HEK293T (cell line): Measurements from ENCODE around the gene CARM1.

ENCODE experiments used
- CTBP1 ChIP-seq: fragments of 450-650 bp; IDR thresholded peaks from 2 replicates; pipeline ENCODE4 v1.6.1; 2016; ENCODE audit warnings: borderline replicate concordance
- ELF4 ChIP-seq: fragments of 450-650 bp; IDR thresholded peaks from 2 replicates; pipeline ENCODE4 v1.6.1; 2017; ENCODE audit warnings: antibody characterized with exemption
- FOXA1 ChIP-seq: fragments of 450-650 bp; IDR thresholded peaks from 2 replicates; pipeline ENCODE4 v1.6.1; 2016; ENCODE audit warnings: mild to moderate bottlenecking
- FOXK2 ChIP-seq: fragments of 450-650 bp; IDR thresholded peaks from 2 replicates; pipeline ENCODE4 v1.6.1; 2016; ENCODE audit warnings: mild to moderate bottlenecking
- NFRKB ChIP-seq: fragments of 450-650 bp; IDR thresholded peaks from 2 replicates; pipeline ENCODE4 v1.6.1; 2016; ENCODE audit warnings: mild to moderate bottlenecking, moderate library complexity
- SP1 ChIP-seq: fragments of 450-650 bp; IDR thresholded peaks from 2 replicates; pipeline ENCODE4 v1.6.1; 2017
- SUZ12 ChIP-seq: fragments of 450-650 bp; IDR thresholded peaks from 2 replicates; pipeline ENCODE4 v1.6.1; 2016; ENCODE audit warnings: mild to moderate bottlenecking
- TARDBP ChIP-seq: fragments of 450-650 bp; IDR thresholded peaks from 2 replicates; pipeline ENCODE4 v1.6.1; 2016

DNA sequence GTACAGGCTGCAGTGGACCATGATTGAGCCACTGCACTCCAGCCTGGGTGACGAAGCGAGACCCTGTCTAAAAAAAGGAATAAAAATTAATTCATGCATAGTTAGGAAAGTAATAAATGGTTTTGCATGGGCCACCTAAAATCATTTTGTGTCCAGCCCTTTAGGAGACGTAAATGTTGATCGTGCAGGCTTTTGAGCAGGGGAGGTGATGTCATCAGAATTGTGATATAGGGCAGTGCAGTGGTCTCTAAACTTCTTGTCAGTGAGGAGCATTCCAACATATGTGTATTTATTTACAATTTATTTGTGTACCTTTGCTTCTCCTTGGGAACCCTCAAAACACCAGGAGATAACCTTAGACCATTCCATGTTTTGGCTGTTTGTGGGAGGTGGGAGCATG is 92.5 kb downstream of the CARM1 start:
- TF ChIP-seq ELF4 (no peak), SUZ12 (no peak), FOXK2 (no peak), NFRKB (no peak), CTBP1 (no peak), SP1 (no peak), FOXA1 (no peak), TARDBP (no peak)
